ENCODE results near the gene YTHDF1. TPM values are rescaled to one million over a fixed set of nuclear protein-coding genes. Genes with fewer than 3 reads are reported as not detected.
A peak's percentile ranks its signal among the peaks of the same experiment; 100 is the strongest.

Gene YTHDF1
- total and polyA plus RNA-seq, 2 donors from 2014 or later, result 21.9 to 43.1 TPM

DNA sequence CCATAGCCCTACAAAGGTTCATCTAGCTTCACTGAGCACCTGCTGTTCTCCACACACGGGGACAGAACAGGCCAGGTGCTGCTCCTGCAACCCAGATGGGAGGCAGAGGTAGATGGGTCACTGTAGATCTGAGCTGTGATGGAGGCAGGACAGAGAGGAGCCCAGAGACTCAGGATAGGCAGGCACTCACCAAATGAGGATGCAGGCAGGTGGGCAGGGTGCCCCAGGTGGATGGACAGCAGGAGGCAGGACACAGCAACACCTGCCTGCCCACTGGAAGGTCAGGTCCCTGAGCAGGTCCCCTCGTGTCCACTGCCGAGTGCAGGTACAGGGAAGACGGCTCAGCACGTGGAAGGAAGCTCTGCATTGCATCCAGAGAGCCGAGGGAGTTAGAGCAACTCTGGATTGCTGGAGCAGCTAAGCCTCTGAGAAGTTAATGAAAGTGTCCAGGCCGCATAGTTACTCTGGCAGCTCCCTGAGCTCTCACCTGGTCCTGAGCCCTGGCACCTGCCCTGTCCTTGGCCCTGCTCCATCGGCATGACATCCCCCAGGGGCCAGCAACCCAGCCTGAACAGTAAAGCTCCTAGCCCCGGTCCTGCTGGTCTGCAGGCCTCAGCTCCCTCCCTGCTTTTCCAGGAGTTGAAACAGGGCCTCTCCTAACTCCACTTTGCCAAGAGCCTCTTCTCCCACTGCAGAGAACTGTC is 4.9 kb upstream of the YTHDF1 start:
- TF ChIP-seq, protein P1, sequence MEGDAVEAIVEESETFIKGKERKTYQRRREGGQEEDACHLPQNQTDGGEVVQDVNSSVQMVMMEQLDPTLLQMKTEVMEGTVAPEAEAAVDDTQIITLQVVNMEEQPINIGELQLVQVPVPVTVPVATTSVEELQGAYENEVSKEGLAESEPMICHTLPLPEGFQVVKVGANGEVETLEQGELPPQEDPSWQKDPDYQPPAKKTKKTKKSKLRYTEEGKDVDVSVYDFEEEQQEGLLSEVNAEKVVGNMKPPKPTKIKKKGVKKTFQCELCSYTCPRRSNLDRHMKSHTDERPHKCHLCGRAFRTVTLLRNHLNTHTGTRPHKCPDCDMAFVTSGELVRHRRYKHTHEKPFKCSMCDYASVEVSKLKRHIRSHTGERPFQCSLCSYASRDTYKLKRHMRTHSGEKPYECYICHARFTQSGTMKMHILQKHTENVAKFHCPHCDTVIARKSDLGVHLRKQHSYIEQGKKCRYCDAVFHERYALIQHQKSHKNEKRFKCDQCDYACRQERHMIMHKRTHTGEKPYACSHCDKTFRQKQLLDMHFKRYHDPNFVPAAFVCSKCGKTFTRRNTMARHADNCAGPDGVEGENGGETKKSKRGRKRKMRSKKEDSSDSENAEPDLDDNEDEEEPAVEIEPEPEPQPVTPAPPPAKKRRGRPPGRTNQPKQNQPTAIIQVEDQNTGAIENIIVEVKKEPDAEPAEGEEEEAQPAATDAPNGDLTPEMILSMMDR (IDR thresholded peaks at IDR 0.05; ENCODE audit: borderline replicate concordance, extremely low read depth, insufficient read depth), result no peak
- intact Hi-C loops (cut with DNase I), result no loop called here
- FAIRE-seq, result no peak

DNA sequence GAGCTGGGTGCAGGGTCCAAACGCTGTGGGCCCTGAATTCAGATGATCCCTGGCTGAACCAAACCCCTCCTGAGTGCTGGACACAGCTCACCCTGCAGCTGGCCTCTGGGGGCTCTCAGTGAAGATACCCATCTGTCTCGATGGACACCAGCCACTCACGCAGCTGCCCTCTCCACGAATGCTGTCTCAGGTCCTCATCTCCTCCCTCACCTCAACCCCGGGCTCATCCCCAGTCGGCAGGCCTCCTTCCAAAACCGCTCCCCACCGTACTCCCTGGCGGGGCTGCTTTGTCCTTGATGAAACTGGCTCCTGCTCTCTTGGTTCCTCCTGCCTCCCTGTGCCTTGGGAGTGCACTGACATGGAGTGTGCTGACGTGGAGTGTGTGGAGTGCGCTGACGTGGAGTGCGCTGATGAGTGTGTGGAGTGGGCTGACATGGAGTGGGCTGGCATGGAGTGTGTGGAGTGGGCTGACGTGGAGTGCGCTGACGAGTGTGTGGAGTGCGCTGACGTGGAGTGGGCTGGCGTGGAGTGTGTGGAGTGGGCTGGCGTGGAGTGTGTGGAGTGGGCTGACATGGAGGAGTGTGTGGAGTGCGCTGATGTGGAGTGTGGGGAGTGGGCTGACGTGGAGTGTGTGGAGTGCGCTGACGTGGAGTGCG is 4.1 kb upstream of the YTHDF1 start:
- Histone ChIP-seq H3K27me3 (ENCODE audit: control insufficient read depth, insufficient read depth, low read length) (no peaks in the 10 kb centered on the region), H3K9me3 (ENCODE audit: control insufficient read depth in 2 of 3, insufficient read depth in 1 of 3, low read length in 3 of 3) (no peaks in the 10 kb centered on the region), H3K36me3 (ENCODE audit: control insufficient read depth in 2 of 3, insufficient read depth in 3 of 3, low read length in 3 of 3) (no peaks in the 10 kb centered on the region), H3K27ac (ENCODE audit: low read depth in 2 of 2, low read length in 2 of 2) (no peak overlapping the region), H3K4me1 (ENCODE audit: control insufficient read depth in 2 of 3, insufficient read depth in 2 of 3, low read depth in 1 of 3, low read length in 3 of 3) (peaks cover 0 to 8% (median 0%) of the 10 kb centered on the region in 3 donors), H3K9ac (ENCODE audit: low read length in 3 of 3) (no peak overlapping the region), H3K4me3 (ENCODE audit: low read length in 3 of 3) (no peak overlapping the region)
- DNase-seq (peak in 2 of 5 donors; percentile 29 to 55), FAIRE-seq (no peak)
- TF ChIP-seq, protein P1 (IDR thresholded peaks at IDR 0.05; ENCODE audit: borderline replicate concordance, extremely low read depth, insufficient read depth), result no peak
- intact Hi-C loops (cut with DNase I), result no loop called here

More for the DNA sequence above, 4.9 kb upstream of the YTHDF1 start:
- no peaks in the 10 kb centered on the region for H3K27me3 ChIP-seq (ENCODE audit: control insufficient read depth, insufficient read depth, low read length)
- DNase-seq, result peak in 2 of 5 donors; percentile 34 to 41
- peaks cover 0 to 7% (median 0%) of the 10 kb centered on the region in 3 donors for H3K4me1 ChIP-seq (ENCODE audit: control insufficient read depth in 2 of 3, insufficient read depth in 2 of 3, low read depth in 1 of 3, low read length in 3 of 3)
- no peak overlapping the region for H3K4me3 ChIP-seq (ENCODE audit: low read length in 3 of 3)
- H3K9me3 ChIP-seq (ENCODE audit: control insufficient read depth in 2 of 3, insufficient read depth in 1 of 3, low read length in 3 of 3), result no peaks in the 10 kb centered on the region
- H3K27ac ChIP-seq (ENCODE audit: low read depth in 2 of 2, low read length in 2 of 2), result no peak overlapping the region
- H3K36me3 ChIP-seq (ENCODE audit: control insufficient read depth in 2 of 3, insufficient read depth in 3 of 3, low read length in 3 of 3), result no peaks in the 10 kb centered on the region
- H3K9ac ChIP-seq (ENCODE audit: low read length in 3 of 3), result no peak overlapping the region

DNA sequence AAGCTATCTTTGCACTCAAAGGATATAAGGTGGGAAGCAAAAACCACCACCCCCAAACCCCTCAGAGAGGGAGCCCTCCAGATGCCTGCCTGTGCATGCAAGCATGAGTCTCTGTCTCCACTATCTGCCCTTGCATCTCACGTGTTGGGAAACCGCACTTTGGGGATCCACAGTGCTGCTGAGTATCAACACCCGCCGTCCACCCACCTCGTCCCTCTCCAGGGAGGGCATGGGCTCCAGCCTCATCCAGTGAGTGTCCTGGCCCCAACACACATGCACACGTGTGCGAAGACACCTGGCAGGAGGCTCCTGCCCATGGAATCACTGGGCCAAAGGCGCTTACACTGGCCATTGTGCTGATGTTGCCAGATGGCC is 3.5 kb upstream of the YTHDF1 start:
- Histone ChIP-seq H3K36me3 (ENCODE audit: control insufficient read depth in 2 of 3, insufficient read depth in 3 of 3, low read length in 3 of 3) (no peaks in the 10 kb centered on the region), H3K4me3 (ENCODE audit: low read length in 3 of 3) (no peak overlapping the region), H3K4me1 (ENCODE audit: control insufficient read depth in 2 of 3, insufficient read depth in 2 of 3, low read depth in 1 of 3, low read length in 3 of 3) (peaks cover 0 to 14% (median 0%) of the 10 kb centered on the region in 3 donors), H3K9me3 (ENCODE audit: control insufficient read depth in 2 of 3, insufficient read depth in 1 of 3, low read length in 3 of 3) (no peaks in the 10 kb centered on the region), H3K27me3 (ENCODE audit: control insufficient read depth, insufficient read depth, low read length) (no peaks in the 10 kb centered on the region), H3K27ac (ENCODE audit: low read depth in 2 of 2, low read length in 2 of 2) (no peak overlapping the region), H3K9ac (ENCODE audit: low read length in 3 of 3) (no peak overlapping the region)
- DNase-seq (peak in 2 of 5 donors; percentile 22 to 55), FAIRE-seq (no peak)
- TF ChIP-seq, protein P1 (IDR thresholded peaks at IDR 0.05; ENCODE audit: borderline replicate concordance, extremely low read depth, insufficient read depth), result no peak
- intact Hi-C loops (cut with DNase I), result no loop called here
